C4-2B (cell line): ENCODE results near the gene MARCHF2.

Experiments
- H3K27ac ChIP-seq: fragments of 450-650 bp; 2 replicates; pipeline ENCODE4 v1.5.1; 2017
- CTCF ChIP-seq: fragments of 450-650 bp; conservative IDR thresholded peaks from 2 replicates; pipeline ENCODE4 v1.5.1; 2017; ENCODE audit warnings: mild to moderate bottlenecking
- ZFX ChIP-seq: fragments of 450-650 bp; IDR thresholded peaks from 2 replicates; pipeline ENCODE4 v1.6.1; 2017

The MARCHF2 gene

GRCh38 chr19:8487137-8487851 lies 74.2 kb downstream of the MARCHF2 start:
- TF ChIP-seq CTCF (no peak), ZFX (no peak)

GRCh38 chr19:8488365-8488764 lies 75.3 kb downstream of the MARCHF2 start:
- no peak overlapping the region for H3K27ac ChIP-seq
- TF ChIP-seq ZFX: no peak
- no peak for TF ChIP-seq CTCF

More at GRCh38 chr19:8487137-8487851, 74.2 kb downstream of the MARCHF2 start:
- no peak overlapping the region for H3K27ac ChIP-seq
